HL-60 (cell line): Measurements from ENCODE around the gene KRT78.

Experiments
- DNase-seq, 2 experiments: peaks; one replicate each; pipeline ENCODE4 v3.0.0-alpha.2; 2010 to 2020; ENCODE audit warnings: low read depth in 1 of 2, low spot score in 1 of 2
- H3K27ac ChIP-seq: fragments of 250-450 bp; sonication (Bioruptor Pico); replicated peaks from 2 replicates; pipeline ENCODE4 v1.5.1; 2020; ENCODE audit warnings: mild to moderate bottlenecking, moderate library complexity
- H3K27me3 ChIP-seq: fragments of 250-450 bp; sonication (Bioruptor Pico); 2 replicates; pipeline ENCODE4 v1.5.1; 2021; ENCODE audit warnings: mild to moderate bottlenecking, moderate library complexity; ENCODE audit not compliant: insufficient read depth, poor library complexity, severe bottlenecking
- H3K4me3 ChIP-seq: replicated peaks from 2 replicates; pipeline ENCODE4 v1.5.1; 2011; ENCODE audit warnings: mild to moderate bottlenecking, control low read depth, low read length; ENCODE audit not compliant: insufficient read depth
- CTCF ChIP-seq: IDR thresholded peaks from one replicate; pipeline ENCODE4 v1.5.1; 2011; ENCODE audit warnings: low read length, control low read depth, inconsistent platforms; ENCODE audit not compliant: insufficient read depth
- GABPA ChIP-seq: IDR thresholded peaks from 2 replicates; pipeline ENCODE4 v1.6.1; 2012; ENCODE audit warnings: low read depth
- POLR2AphosphoS5 ChIP-seq: IDR thresholded peaks from 2 replicates; pipeline ENCODE4 v1.6.1; 2012; ENCODE audit warnings: low read depth
- REST ChIP-seq: IDR thresholded peaks from 2 replicates; pipeline ENCODE4 v1.6.1; 2012; ENCODE audit warnings: low read depth; ENCODE audit not compliant: insufficient replicate concordance
- SPI1 ChIP-seq: IDR thresholded peaks from 2 replicates; pipeline ENCODE4 v1.6.1; 2012; ENCODE audit warnings: low read depth, mild to moderate bottlenecking, borderline replicate concordance

The KRT78 gene

GRCh38 chr12:52832985-52833905 is 15.5 kb downstream of the KRT78 start:
- no peak for DNase-seq
- TF ChIP-seq REST, result no peak
- no peak for TF ChIP-seq CTCF
- TF ChIP-seq POLR2AphosphoS5, result no peak
- TF ChIP-seq SPI1, result no peak
- no peak for TF ChIP-seq GABPA
- Histone ChIP-seq H3K4me3 (no peak overlapping the region), H3K27me3 (no peaks in the 10 kb centered on the region), H3K27ac (no peak overlapping the region)

DNA sequence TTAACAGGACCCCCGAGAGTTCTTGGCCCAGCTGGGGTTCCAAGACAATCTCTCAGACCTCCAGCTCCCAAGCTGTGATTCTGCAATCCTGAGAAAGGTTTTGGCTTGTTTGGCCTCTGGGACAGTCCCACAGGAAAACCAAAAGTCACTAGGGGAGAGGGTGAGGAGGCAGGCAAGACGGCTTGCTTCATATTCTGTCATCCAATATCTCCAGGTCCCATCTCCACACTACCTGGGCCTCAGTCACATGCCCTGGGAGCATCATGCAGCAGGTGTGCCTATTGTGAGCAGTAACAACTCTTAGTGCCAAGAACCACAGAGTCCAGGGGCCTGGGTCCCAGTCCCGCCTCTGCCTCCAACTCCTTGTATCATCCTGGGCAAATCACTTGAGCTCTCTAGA is 16.3 kb downstream of the KRT78 start:
- Histone ChIP-seq H3K27me3 (no peaks in the 10 kb centered on the region), H3K27ac (no peak overlapping the region), H3K4me3 (no peak overlapping the region)
- TF ChIP-seq REST, result no peak
- no peak for TF ChIP-seq CTCF
- no peak for TF ChIP-seq SPI1
- no peak for TF ChIP-seq POLR2AphosphoS5
- TF ChIP-seq GABPA, result no peak
- DNase-seq, result no peak

DNA sequence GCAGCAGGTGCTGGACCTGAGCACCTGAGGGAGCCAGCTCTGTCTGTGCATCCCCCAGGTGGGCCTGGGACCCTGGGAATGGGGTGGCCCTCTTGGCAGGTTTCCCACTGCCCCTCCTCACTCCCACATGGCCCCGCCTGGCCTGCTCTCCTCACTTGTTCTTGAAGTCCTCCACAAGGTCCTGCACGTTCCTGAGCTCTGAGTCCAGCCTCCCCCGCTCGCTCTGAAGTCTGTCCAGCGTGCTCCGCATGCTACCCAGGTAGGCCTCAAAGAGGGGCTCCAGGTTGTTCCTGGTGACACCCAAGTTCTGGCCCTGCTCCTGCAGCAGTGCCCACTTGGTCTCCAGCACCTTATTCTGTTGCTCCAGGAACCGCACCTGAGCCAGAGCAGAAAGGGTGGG is 17.5 kb downstream of the KRT78 start:
- TF ChIP-seq GABPA (no peak), POLR2AphosphoS5 (no peak), SPI1 (no peak), REST (no peak), CTCF (no peak)
- H3K27me3 ChIP-seq, result no peaks in the 10 kb centered on the region

More for the DNA sequence above, 17.5 kb downstream of the KRT78 start:
- Histone ChIP-seq H3K4me3 (no peak overlapping the region), H3K27ac (no peak overlapping the region)
- no peak for DNase-seq
